GM12872 (cell line): Measurements from ENCODE around the gene USP6NL.

Source experiments
- CTCF ChIP-seq: IDR thresholded peaks from 3 replicates; pipeline ENCODE4 v1.5.1; 2011; ENCODE audit warnings: low read depth, mild to moderate bottlenecking, low read length, moderate library complexity; ENCODE audit not compliant: insufficient read depth

The USP6NL gene

DNA sequence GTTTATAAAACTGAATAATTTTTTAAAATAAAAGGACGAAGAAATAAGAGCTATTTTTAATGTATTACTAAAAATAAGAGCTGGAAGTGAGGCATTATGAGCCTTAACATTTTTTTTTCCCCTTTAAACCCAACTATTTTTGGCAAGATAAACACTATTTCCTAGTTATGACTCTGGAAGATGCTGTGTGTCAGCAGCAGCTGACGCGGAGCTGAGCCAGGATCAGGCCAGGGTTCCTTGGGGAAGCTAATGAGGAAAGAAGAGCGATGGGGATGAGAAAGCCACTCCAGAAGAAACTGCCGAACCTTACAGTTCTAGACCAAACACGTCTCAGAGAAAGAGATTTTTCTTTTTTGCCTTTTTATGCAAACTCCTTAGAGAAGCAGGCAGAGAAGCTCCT, 85.9 kb downstream of the USP6NL start:
- no peak for TF ChIP-seq CTCF

GRCh38 chr10:11522821-11523245, 88.6 kb downstream of the USP6NL start:
- no peak for TF ChIP-seq CTCF

- TF ChIP-seq CTCF = no peak
Measured at GRCh38 chr10:11521860-11522259, 89.6 kb downstream of the USP6NL start.

DNA sequence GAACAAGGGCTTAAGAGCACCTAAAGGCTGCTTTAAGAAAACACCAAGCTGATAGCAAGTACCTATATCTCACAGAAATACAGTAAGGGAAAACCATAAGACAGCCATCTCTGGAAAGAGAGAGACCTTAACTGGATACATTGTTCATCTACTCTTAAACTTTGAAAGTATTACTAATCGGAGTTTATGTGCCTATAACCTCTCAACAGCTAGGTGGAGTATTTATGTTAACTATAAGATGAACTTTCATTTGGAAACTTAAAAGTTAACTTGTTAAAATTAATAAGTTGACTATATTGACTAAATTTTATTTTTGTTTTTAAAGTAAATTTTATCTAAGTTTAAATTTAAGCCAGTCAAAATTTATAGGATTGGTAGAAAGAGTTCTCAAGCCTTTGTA, 90.6 kb downstream of the USP6NL start:
- no peak for TF ChIP-seq CTCF

DNA sequence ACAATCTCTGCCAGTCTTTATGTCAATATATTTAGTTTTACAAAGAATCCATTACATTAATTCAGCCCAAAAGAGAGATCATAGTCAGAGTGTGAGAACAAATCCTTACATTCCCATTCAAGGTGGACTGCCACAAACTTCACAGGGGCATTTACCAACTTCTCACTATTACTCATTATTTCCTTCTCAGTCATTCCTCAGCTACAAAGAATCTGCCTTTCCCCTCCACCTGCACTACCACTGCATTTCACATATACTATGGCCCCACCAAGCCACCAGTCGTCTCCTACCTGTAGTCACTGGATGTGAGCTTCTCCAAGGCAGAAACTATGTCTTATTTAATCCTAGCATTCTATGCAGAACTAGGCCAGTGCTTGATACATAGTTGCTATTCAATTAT, 94.3 kb downstream of the USP6NL start:
- no peak for TF ChIP-seq CTCF

DNA sequence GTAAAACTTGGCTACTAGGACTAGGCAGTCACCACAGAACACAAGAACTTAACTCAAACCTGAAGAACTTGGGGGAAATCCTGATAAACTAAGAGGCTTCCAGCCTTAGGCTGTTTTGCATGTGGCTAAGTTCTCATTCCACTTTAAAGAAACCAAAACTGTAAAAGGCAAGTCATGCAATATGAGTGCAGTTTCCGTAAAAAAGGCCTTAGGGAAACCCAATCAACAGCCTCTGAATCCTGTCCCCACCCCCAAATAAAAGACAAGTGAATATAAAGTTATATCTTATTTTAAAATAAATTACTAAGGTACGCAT, 95.1 kb downstream of the USP6NL start:
- TF ChIP-seq CTCF = no peak

DNA sequence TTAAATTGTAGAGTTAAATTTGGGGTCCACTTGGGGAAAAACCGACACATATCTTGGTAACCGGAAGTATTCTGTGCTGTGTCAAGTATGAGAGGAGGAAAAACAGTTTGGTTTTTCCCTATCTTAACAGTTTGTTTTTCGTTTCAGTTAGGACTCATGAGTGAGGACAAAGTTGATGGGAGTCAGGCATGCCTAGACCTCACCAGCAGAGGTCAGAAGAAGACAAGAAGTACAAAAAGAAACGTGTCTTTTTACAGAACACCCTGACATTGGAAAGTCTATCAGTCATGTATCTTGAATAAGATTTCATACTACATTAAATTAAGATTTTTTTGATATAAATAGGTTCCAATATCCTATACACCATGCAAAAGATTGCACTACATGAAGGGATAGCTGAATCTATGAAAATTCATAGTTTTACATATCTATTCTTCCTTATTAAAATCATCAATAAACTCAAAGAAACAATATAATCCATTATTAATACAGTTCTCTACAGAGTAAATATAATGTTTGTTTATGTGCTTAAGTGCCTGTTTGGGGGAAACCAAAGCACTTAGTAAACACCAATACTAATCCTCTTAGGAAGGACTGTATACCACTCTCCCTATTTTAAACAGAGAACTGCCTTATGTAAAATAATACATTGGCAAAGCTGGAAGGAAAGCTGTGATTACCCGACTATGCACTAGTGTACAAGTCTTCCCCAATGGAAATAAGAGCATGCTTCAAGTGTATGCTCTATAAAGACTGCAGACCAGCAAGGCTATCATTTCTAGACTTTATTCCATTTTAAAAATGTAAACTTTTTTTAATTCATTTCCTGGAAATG, 95.6 kb downstream of the USP6NL start:
- TF ChIP-seq CTCF = peak; percentile 83
